ENCODE data around the gene SULT1A2.

DNA sequence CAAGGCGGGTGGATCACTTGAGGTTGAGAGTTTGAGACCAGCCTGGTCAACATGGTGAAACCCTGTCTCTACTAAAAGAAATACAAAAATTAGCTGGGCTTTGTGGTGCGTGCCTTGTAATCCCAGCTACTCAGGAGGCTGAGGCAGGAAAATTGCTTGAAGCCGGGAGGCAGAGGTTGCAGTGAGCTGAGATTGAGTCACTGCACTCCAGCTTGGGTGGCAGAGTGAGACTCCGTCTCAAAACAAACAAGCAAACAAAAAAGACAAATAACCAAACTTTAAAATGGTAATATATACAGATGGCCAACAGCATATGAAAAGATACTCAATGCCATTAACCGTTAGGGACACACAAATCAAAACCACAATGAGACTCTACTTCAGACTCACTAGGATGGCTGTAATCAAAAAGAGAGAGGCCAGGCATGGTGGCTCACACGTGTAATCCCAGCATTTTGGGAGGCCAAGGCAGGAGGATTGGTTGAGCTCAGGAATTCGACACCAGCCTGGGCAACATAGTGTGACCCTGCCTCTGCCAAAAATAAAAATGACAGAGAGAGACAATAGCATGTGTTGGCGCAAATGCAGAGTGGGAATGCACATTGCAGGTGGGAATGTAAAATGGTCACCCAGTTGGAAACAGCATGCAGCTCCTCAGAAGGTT lies 21.3 kb downstream of the SULT1A2 start:
- TF ChIP-seq, protein P1, sequence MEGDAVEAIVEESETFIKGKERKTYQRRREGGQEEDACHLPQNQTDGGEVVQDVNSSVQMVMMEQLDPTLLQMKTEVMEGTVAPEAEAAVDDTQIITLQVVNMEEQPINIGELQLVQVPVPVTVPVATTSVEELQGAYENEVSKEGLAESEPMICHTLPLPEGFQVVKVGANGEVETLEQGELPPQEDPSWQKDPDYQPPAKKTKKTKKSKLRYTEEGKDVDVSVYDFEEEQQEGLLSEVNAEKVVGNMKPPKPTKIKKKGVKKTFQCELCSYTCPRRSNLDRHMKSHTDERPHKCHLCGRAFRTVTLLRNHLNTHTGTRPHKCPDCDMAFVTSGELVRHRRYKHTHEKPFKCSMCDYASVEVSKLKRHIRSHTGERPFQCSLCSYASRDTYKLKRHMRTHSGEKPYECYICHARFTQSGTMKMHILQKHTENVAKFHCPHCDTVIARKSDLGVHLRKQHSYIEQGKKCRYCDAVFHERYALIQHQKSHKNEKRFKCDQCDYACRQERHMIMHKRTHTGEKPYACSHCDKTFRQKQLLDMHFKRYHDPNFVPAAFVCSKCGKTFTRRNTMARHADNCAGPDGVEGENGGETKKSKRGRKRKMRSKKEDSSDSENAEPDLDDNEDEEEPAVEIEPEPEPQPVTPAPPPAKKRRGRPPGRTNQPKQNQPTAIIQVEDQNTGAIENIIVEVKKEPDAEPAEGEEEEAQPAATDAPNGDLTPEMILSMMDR (IDR thresholded peaks at IDR 0.05; ENCODE audit: insufficient read depth, low read length, poor library complexity, severe bottlenecking) = no peak
- TF ChIP-seq EZH2phosphoT487 (conservative IDR thresholded peaks at IDR 0.05; ENCODE audit: low read length) = no peak
